Renal cortical epithelial cell (primary cell): Measurements from ENCODE around the gene LTA4H. TPM values are rescaled to one million over a fixed set of nuclear protein-coding genes. Genes with fewer than 3 reads are reported as not detected.

Experiments used
- DNase-seq: peaks from one replicate; pipeline ENCODE4 v3.0.0-alpha.2; 2011; ENCODE audit warnings: low read depth
- total RNA-seq: library from RNA; depleted of rRNA; stranded (reverse); fragments of >200 nt; gene quantifications from 2 replicates; pipeline ENCODE4 v1.2.3, GENCODE V29; 2014

The LTA4H gene
- total RNA-seq, 1 donor from 2014 or later = 112 TPM

DNA sequence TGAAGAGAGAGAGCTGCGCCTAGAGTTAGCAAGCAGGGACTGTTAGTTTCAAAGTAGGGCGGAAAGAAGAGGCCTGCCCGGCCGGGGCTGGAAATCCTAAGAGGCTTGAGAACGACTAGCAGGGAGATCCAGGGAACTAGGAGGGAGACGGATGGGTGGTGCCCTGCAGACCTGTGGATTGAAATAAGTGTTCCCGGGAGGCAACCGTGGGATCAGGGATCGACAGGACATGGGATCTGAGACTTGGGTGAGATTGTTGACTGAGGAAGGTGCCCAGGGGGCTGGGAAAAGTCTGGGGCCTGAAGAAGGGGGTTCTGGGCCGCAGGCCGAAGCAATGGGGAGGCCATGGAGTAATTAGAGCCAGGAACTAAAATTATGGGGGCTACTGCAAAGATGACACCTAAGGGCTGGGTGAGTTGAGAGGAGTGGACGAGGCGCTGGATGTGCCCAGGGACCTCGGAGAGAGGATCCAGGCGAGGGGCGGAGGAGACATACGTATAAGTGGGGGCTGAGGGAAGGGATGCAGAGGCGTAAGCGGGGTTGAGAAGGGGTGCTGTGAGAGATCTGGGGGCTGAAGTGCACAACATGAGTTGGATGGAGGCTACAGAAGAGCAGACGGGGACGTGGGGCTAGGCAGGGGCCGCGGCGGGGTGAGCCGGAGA, 635 bp downstream of the LTA4H start:
- peak; percentile 36 for DNase-seq

DNA sequence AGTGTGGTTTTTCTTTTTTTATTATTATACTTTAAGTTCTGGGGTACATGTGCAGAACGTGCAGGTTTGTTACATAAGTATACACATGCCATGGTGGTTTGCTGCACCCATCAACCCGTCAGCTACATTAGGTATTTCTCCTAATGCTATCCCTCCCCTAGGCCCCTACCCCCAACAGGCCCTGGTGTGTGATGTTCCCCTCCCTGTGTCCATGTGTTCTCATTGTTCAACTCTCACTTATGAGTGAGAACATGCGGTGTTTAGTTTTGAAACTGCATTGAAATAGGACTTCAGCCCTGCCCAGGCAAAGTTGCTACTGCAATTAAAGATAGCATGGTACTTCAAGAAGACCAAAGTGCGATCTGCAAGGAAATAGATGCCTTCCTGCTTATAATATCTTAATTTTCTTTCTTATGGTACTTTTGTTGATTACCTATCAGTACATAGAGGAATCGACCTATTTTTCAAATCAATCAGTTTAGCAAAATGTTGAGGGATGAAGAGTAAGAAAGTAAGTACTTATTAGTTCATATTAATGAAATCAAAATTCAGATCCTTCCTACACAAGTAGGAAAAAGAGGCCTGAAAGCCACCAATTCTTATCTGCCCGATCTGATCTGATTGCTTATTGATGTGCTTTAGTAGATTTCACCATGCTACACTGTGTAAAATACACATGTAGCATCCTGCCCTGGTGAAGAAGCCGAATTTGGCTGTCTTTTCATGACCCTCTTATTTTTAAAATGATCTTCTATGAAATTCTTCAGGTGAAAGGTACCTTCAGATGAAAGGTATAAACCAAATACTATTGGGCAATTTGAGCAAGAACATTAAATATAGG, 1.6 kb downstream of the LTA4H start:
- DNase-seq = no peak

DNA sequence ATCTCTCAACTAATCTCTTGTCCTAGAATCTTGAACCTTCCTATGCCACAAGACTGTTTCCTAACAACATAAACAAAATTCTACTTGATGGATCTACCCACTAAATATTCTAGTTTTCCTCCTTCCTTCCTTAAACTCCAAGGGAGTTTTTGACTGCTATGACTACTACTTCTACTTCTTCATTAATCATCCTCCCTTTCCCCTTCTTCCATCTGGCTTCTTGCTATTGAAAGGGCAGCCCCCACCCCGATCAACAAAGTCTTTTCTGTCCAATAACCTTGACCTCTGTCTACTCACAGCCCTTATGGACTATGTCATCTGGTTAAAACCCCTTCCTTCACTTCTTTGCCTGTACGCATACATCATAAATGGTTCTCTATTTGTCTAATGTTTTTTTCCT, 5.6 kb downstream of the LTA4H start:
- no peak for DNase-seq

DNA sequence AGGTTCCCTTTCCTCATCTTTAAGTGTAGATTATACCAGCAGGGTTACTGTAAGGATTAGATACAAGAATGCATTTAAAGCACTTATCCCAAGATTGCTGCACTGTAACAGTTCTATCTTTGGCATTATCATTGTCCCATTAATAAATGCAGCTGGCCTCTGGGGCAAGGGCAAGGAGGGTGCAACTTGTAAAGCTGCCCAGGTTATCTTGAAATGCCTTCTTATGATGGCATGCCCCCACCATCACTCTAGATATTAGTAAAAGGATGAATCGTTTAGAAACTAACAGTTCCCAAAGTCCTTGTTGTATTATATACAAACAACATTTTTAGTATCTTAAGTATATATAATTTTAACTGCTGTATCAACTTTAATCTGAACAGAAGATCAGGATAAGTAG, 6.8 kb downstream of the LTA4H start:
- DNase-seq = no peak

DNA sequence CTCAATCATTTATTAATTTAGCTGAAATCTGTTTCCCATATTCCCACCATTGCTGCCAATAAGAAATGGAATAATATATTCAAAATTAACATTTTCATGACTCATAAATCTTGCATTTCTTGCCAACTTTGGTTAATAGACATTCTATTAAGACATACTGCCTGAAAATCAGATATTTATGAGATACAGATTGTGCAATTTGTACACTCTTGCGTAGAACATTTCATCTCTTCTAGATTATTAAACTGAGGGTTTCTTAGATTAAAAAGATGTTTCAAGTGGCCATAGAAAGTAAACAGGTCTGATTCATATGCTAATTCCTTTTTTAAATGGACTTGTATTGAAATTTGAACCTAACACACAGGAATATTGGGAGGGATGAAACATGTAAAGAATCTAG, 9.1 kb downstream of the LTA4H start:
- no peak for DNase-seq

DNA sequence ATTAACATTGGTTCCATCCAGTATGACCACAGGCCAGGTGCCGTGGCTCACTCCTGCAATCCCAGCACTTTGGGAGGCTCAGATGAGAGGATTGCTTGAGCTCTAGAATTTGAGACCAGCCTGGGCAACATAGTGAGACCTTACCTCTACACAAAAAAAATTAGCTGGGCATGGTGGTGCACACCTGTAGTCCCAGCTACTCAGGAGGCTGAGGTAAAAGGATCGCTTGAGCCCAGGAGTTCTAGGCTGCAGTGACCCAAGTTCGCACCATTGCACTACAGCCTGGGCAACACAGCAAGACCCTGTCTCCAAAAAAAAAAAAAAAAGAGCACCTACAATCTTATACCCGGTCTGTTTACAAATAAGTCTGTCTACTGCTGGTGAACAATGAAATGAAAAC, 9.9 kb downstream of the LTA4H start:
- no peak for DNase-seq

DNA sequence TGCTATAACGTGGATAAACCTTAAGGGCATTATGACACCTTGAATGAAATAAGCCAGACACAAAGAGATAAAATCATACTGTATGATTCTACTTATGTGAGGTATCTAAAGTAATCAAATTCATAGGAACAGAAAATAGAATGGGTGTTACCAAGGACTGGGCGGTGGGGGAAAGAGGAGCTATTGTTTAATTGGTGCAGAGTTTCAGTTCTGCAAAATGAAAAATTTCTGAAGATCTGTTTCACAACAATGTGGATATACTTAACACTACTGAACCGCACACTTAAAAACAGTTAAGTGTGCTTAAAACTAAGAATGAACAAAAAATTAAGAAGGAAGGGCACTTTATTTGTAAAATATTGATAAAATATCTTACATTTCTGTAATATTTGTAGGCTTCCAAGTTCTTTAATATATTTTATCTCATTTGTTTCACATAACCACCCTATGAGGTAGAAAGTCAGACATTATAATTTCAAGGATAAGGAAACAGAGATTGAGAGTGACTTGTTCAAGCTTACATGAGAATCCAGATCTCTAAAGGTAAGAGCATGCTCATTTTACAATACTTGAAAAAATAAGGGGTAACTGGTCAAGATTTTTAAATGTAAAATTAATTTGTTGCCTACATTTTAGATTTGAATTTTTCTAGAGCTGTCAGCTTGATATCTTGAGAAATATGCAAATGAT, 14.9 kb downstream of the LTA4H start:
- DNase-seq = no peak

DNA sequence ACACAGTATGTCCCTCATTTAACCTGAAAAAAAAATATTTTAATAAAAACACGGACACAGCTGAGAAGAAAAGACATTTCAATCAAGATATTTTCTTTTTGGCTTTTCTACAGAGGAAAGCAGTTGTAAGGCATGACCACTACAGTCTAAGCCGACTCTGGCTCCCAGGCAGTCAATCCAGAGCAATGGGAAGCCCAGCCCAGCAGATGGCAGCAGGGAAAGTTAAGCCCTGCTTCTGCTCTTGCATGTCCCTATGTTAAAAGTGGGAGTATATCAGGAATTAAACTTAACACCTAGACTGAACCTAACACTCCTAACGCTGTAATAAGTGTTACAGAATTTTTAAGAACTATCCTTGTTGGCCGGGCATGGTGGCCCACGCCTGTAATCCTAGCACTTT, 19.7 kb downstream of the LTA4H start:
- peak; percentile 36 for DNase-seq

DNA sequence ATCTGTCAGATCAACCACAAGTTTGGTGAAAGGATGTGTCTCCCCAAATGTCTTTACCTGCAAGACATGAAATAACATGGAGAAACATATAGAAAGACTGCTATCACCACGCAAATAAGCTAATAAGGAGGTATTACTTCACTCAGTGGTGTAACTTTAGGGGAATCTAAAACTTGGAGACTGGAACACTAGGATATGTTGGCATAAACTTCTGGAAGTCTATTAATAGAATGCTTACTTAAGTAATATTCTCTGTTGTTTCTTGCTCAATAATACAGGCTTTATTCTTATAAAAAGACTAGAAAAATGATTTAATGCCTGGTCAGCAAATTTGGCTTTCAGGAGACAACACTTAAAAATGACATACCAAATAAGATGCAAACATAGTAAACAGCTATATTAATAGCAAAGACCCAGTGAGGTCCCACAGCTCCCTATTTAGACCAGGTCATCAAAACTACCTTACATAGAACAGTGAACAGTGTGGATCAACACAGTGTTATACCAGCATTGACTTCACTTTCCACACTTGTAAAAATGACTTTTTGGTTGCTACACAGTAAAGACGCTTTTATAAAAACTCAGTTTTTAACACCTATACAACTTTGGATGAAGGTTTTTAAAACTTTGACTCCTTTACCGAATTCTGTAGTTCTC, 20.3 kb downstream of the LTA4H start:
- no peak for DNase-seq

DNA sequence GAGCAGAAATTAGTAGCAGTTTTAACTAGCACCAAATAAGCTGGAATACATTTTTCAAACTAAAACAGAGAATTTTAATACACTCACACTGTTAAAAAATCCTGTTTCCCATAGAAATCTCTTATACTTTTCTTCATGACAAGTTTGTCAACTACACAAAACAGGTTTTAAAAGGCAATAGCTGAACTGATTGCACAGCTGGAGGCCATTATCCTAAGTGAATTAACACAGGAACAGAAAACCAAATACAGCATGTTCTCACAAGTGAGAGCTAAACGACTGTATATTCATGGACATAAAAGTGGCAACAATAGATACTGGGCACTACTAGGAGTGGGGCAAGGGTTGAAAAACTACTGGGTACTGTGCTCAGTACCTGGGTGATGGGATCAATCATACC, 27.7 kb downstream of the LTA4H start:
- DNase-seq = no peak

DNA sequence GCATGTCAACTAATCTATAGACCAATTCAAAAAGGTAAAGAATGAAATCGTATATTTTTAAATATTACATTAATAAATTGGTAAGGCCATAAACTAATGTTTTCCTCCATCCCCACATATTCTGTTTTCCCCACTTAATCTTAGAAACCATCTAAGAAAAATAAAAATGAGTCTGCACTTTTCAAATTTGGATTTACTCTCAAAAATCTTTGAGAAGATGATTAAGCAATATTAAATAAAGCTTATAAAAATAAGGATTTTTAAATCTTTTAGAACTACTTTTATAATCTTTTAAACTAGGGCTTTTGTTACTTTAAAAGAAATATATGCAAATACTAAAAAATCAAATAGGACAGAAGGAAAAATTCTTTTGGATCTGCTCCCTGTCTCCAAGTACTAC, 28.7 kb downstream of the LTA4H start:
- no peak for DNase-seq

DNA sequence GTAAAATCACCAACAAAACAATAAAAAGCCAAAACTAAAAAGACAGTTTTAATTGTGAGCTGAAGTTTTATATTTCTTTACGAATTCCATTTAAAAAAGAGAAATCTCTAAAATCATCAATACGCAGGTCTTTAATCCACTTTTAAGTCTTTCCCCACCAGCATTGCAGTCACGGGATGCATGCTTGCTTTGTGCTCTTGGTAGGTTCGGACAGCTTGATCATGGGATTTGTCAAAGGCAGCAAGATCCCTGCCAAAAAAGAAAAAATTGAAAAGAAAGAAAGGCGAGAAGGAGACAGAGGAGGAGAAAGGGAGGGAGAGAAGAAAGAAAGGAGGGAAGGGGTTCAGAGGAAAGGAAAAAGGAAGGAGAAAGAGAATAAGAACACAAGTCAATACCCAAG, 34.5 kb downstream of the LTA4H start:
- DNase-seq = no peak

DNA sequence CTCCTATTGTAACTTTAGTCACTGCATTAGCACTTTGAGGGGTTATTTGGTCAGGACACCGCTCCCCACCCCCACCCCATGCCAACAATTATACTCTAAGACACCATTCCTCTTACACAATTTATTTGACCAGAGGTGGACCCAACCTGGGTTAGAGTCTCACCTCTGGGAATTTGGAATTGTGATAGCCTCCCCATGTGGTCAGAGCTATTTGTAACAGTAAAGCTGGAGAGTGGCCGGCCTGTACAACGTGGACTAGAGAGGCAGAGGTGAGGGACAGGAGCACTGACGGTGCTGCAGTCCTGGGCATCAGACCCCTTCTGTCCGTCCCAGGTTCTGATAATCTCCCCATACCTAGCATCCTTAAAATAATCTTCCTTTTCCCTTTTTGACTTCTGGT, 35.9 kb downstream of the LTA4H start:
- DNase-seq = no peak

DNA sequence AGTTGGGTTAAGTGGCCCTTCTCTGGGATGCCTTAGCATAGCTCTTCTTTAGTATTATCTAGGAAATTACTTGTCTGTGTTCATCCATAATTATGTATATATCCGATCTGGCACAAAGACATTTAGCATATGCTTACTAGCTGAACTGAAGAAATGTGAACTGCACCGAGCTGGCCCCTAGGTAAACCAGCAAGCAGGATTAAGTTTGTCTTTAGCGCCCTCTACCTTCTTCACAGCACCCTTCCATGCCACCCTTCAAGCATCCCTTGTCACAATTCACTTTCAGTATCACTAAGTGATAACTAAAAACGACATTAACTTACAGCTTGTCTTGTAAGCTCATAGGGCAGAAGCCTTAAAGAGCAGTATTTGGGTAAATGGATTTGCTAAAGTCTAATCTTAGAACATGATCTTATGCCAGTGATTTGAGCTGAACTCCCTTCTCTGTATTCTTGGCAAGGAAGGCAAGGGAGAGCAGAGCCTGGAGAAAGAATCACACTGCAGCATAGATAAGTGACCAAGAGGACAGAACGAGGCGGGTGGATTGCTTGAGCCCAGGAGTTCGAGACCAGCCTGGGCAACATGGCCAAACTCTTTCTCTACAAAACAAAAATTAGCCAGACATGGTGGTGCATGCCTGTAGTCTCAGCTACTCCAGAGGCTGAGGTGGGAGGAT, 36.6 kb downstream of the LTA4H start:
- DNase-seq = peak; percentile 69

DNA sequence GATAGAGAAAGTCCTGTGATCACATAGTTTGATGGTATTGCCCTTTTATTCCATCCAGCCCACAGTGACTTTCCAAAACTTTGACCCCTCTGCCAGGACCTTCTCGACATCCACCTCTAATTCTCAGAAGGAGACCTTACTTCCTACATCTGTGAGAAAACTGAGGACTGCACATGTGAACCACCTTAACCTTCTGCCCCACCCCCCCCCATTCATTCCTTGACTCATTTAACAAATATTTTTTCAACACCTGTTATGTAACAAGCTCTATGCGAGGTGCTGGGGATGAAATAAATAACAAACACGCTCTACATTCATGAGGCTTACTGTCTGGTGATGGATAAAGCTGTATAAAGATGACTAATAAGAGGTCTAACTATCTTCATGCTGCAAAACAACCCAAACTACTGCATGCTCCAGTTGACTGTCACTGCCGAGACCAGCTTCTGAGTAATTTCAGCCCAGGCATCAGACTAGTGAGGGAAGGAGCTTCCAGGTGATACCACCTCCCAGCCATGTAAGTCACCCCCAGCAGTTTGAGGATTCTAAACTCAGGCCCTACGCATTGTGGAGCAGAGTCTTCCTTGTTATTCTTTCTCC, 37.4 kb downstream of the LTA4H start:
- DNase-seq = peak; percentile 30

DNA sequence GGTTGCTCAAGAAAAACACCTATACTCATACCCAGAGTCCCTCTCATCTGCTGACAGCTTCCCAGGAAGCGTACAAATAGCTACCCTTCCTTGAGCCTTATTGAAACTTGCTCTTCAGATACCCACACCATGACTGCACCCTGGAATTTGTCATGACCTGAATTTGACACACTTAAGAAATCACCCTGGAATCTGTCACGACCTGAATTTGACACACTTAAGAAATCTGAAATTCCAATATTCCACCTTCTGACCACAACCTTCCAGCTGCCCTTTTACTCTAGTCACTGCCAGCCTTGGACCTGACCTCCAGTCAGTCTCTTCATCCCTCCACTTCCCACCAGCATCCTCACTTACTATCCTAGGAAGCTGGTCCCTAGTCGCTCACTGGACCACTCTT, 38.1 kb downstream of the LTA4H start:
- DNase-seq = no peak

DNA sequence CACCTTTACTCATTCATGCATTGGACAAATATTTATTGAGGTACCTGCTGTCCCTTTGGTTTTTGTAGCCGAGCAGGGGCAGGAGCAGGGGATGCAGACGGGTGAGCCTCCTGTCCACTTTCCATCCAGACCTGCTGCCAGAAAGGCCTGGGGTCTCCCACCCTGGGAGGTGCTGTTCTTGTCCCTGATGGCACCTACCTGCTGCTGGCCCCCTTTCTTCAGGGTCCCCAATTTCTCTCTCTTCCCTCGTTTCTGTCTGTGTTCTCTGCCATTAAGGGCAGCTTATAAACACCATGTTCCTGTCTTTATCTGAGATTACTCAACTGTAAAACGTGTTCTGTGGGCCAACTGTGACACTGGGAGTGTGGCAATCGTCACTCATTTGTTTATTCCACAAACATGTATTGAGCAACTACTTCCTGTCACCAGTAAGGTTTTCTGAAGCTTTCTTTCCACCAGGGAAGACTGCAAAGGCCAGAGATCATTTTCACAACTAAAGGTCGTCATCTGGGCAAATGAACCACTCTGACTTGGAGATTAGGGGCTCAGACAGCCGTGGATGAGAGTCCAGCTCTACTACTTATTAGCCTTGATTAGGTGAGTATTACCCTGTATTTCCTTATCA, 39.2 kb downstream of the LTA4H start, which contains the start of gene HAL:
Gene HAL, minus strand, starts transcription at position 311 of the 625 bp plus-strand sequence. CDS start 434 bp downstream, outside the sequence.
- peak; percentile 68 for DNase-seq

DNA sequence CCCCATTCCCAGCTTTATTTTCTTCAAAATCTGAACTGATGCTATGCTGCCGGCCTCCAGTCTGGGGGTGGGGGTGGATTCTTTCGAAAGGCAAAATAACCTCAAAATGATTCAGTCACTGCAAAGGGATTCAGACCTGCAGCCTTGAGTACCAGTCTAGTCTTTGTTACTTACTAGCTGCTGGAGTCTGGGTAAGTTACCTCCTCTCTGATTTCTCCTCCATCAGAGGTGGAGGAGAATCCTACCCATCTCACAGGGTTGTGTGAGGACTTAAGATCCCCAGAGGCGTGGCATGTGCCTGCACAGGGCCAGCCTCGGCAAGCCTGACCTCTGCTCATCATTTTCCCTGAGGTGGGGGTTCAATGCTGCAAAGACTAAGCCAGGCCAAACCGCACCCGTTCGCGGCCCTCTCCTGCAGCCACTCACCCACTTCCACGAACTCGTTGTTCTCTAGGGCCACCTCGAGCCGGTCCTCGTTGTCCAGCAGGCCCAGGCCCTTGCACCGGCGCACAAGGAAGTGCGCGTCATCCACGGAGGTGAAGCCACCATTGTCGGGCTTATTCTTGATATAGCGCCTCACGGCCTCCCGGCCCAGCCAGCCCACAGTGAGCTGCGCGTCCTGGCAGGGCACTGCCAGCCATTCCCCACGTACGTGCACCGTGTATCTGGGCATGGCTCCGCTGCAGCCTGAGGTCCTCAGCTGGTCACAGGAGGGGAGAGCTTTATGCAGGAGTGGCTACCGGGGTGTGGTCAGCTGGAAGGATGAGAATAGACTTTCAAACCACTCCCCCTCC, 40.0 kb downstream of the LTA4H start:
- DNase-seq = no peak

DNA sequence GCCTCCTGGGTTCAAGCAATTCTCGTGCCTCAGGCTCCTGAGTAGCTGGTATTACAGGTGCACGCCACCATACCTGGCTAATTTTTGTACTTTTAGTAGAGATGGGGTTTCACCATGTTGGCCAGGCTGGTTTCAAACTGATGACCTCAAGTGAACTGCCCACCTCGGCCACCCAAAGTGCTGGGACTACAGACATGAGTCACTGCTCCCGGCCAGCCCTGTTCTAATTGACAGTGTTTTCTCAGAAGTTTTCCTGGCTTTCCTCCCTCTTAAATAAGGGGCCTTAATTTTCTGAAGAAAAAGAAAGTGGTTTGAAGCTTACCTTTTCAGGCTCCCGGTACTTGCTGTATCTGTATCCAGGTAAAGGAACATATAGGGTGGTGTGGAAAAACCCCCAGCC, 40.9 kb downstream of the LTA4H start:
- DNase-seq = no peak

DNA sequence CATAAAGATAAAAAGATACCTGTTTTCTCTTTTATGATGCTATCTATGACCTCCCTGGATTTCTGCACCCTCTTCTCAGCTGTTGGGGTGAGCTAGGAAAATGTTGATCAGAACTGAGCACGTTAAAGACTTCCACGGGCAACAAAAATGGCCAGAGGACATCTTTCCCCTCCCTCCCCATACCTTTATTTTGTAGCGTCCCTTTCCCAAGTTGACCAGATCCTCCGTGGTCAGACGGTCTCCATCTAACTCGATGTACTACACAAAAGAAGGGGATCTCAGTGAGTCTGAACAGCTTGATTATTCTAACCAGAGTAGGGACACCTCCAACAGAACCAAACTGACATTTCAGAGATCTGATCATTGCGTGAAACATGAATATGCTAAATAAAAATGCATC, 41.5 kb downstream of the LTA4H start:
- no peak for DNase-seq
